Activated CD4-positive, alpha-beta memory T cell treated with anti-CD3 and anti-CD28 coated beads, Interleukin-2, amount 10 ng/mL, durations not matched to agents 7 days and 5 days (primary cell): ENCODE data around the gene FOXE1. TPM values are rescaled to one million over a fixed set of nuclear protein-coding genes. Genes with fewer than 3 reads are reported as not detected.

ENCODE experiments used
- CTCF ChIA-PET: fragments of 350-600 bp; sonication (Branson Sonifier 250); formaldehyde crosslinking; loops from one replicate; lab custom pipeline; 2021; ENCODE audit warnings: antibody characterized with exemption, inconsistent platforms; lab: Charles Lee
- POLR2A ChIA-PET: fragments of 350-600 bp; sonication (Branson Sonifier 250); formaldehyde crosslinking; loops from one replicate; lab custom pipeline; 2021; ENCODE audit warnings: antibody characterized with exemption; lab: Charles Lee
- DNase-seq: peaks from one replicate; pipeline ENCODE4 v3.0.0-alpha.2; 2020
- H3K27ac Mint-ChIP-seq: one replicate; pipeline ENCODE4 v1.8.0; 2021; ENCODE audit warnings: mild to moderate bottlenecking, mixed read lengths
- H3K27me3 Mint-ChIP-seq: one replicate; pipeline ENCODE4 v1.8.0; 2021; ENCODE audit warnings: mixed read lengths
- H3K36me3 Mint-ChIP-seq: one replicate; pipeline ENCODE4 v1.8.0; 2021; ENCODE audit warnings: low read depth, mixed read lengths
- H3K4me1 Mint-ChIP-seq: one replicate; pipeline ENCODE4 v1.8.0; 2021; ENCODE audit warnings: mixed read lengths
- H3K4me3 Mint-ChIP-seq: one replicate; pipeline ENCODE4 v1.8.0; 2021; ENCODE audit warnings: mild to moderate bottlenecking, mixed read lengths
- H3K9me3 Mint-ChIP-seq: one replicate; pipeline ENCODE4 v1.8.0; 2021; ENCODE audit warnings: mixed read lengths
- total RNA-seq, 2 experiments: library from RNA; stranded (reverse); gene quantifications; one replicate each; pipeline ENCODE4 v1.2.3, GENCODE V29; 2021

Gene FOXE1
- total RNA-seq, 2 experiments from 2014 or later, result not detected

- CTCF ChIA-PET, result interaction anchor here (1.0 to 8.5 kb wide), 6 partner anchors 9 to 78 kb away, joined by 3 to 175 read pairs (median 7); partner anchors contain the start of genes ANP32B and TRMO
- Mint-ChIP-seq H3K4me3 (peak overlapping the region; percentile 75), H3K9me3 (no peaks in the 10 kb centered on the region), H3K4me1 (peaks cover 78% of the 10 kb centered on the region), H3K36me3 (peaks cover 39% of the 10 kb centered on the region), H3K27ac (peak overlapping the region; percentile 99), H3K27me3 (no peaks in the 10 kb centered on the region)
- peak; percentile 52 for DNase-seq
- POLR2A ChIA-PET, result interaction anchor here (1.0 to 13.4 kb wide), 12 partner anchors 9 to 351 kb away, joined by 3 to 360 read pairs (median 6); partner anchors contain the start of genes ANP32B, NANS, NCBP1 and TBC1D2
Measured at GRCh38 chr9:97905228-97905627, 52.2 kb downstream of the FOXE1 start.

Other genes starting within 250 kb of the FOXE1 start
- gene TSTD2, start 219.9 kb upstream of the FOXE1 start, total RNA-seq, result 10 to 100 TPM; 10.5 to 12.2 TPM
- gene NCBP1, start 219.4 kb upstream of the FOXE1 start, total RNA-seq, result 10 to 100 TPM; 34.5 to 36.5 TPM
- 10 to 100 TPM; 12.1 to 12.4 TPM for gene XPA, start 155.9 kb upstream of the FOXE1 start, total RNA-seq
- 10 to 100 TPM; 25.4 to 27.4 TPM for gene TRMO, start 69.3 kb downstream of the FOXE1 start, total RNA-seq
- under 1 TPM; 0.53 to 0.83 TPM for gene HEMGN, start 84.9 kb downstream of the FOXE1 start, total RNA-seq
- gene ANP32B, start 130.1 kb downstream of the FOXE1 start, total RNA-seq, result 100 to 1,000 TPM; 317 to 335 TPM
- gene NANS, start 203.5 kb downstream of the FOXE1 start, total RNA-seq, result 10 to 100 TPM; 46.1 to 47.3 TPM